Gastrocnemius medialis (tissue), 4 donors: ENCODE measurements around the gene OST4. TPM values are rescaled to one million over a fixed set of nuclear protein-coding genes. Genes with fewer than 3 reads are reported as not detected.

ENCODE experiments used
- ATAC-seq, 2 donors: fragments of 150-250 bp; one replicate each; pipeline ENCODE4 v1.9.1; 2016
- DNase-seq, 2 donors: peaks; one replicate each; pipeline ENCODE4 v3.0.0-alpha.2; 2019
- H3K27ac ChIP-seq, 4 donors: fragments of 200-600 bp; sonication (generic); 1 replicate in 1 of 4; 2 replicates in 3 of 4; pipeline ENCODE4 v1.5.1; 2016 to 2018; ENCODE audit warnings: mild to moderate bottlenecking in 2 of 4, moderate library complexity in 1 of 4
- H3K27me3 ChIP-seq, 3 donors: fragments of 200-600 bp; sonication (generic) in 2 of 3; 1 replicate in 1 of 3; 2 replicates in 2 of 3; pipeline versions ENCODE4 v1.5.1 to v1.6.0; 2016 to 2019; ENCODE audit warnings: mild to moderate bottlenecking in 1 of 3, moderate library complexity in 1 of 3
- H3K36me3 ChIP-seq, 2 donors: fragments of 200-600 bp; sonication (generic) in 1 of 2; one replicate each; pipeline ENCODE4 v1.5.1; 2017 to 2018
- H3K4me1 ChIP-seq, 2 donors: fragments of 200-600 bp; sonication (generic) in 1 of 2; one replicate each; pipeline ENCODE4 v1.5.1; 2016 to 2017; ENCODE audit warnings: mild to moderate bottlenecking in 2 of 2
- H3K4me3 ChIP-seq, 4 donors: fragments of 200-600 bp; sonication (generic) in 3 of 4; 1 replicate in 1 of 4; 2 replicates in 3 of 4; pipeline ENCODE4 v1.5.1; 2016 to 2019; ENCODE audit warnings: mild to moderate bottlenecking in 2 of 4
- H3K9me3 ChIP-seq, 3 donors: fragments of 200-600 bp; sonication (generic) in 2 of 3; 1 replicate in 1 of 3; 2 replicates in 2 of 3; pipeline ENCODE4 v1.5.1; 2016 to 2019
- POLR2A ChIP-seq, 2 donors: fragments of 450-650 bp; IDR thresholded peaks; one replicate each; pipeline ENCODE4 v1.6.1; 2017; ENCODE audit warnings: antibody characterized with exemption in 2 of 2, mild to moderate bottlenecking in 2 of 2, moderate library complexity in 2 of 2
- in situ Hi-C, 4 donors: fragments of 200-750 bp; cut with MboI; loops; one replicate each; pipeline versions ENCODE4 v1.15.0 to v1.8.0; 2017; ENCODE audit warnings: low sequenced_read_pairs in 4 of 4
- intact Hi-C: fragments of 100-400 bp; cut with DNase I; formaldehyde crosslinking; loops from one replicate; pipeline ENCODE4 v1.15.1; 2023; ENCODE audit warnings: low total_unique reads
- total RNA-seq, 4 donors: library from RNA; depleted of rRNA; stranded (reverse); fragments of >200 nt; gene quantifications; one replicate each; pipeline versions ENCODE4 v1.1.0 to v1.2.3, GENCODE V29; 2016
- TF ChIP-seq, protein P1 (sequence below), 5 experiments: fragments of 450-650 bp in 3 of 5; fragments of 200-600 bp in 2 of 5; sonication (generic) in 2 of 5; IDR thresholded peaks in 4 of 5; conservative IDR thresholded peaks in 1 of 5; 1 replicate in 4 of 5; 2 replicates in 1 of 5; pipeline ENCODE4 v1.5.1; 2016 to 2019; ENCODE audit warnings: antibody characterized with exemption in 5 of 5, mild to moderate bottlenecking in 3 of 5, moderate library complexity in 3 of 5

OST4 gene
- total RNA-seq, 4 donors from 2014 or later: 191 to 283 (median 251) TPM

DNA sequence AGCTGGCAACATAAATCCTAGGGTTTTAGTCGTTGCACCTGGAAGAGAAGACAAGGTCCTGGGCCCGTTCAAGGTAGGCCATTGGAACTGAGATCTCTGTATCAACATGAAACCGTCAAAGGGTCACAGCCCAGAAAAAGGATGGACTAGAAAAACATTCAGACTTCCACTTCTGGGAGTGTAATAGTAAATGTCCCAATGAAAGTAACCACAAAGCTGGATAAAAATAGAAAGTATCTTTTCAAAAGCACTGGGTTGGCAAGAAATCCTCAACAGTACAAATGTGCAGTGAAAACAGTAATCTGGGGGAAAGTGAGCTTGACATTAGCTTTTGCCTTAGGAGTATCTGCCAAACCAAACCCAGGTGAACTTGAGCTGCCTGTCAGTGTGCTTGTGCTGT is 34.5 kb upstream of the OST4 start:
- intact Hi-C loops (no loop called here), in situ Hi-C loops (loop anchor here in 3 of 4 donors (10.0 kb wide), 3 partner anchors 79 to 169 kb away; partner anchors contain the start of gene DNAJC5G (in 1 of the 3))
- no peak for TF ChIP-seq POLR2A (IDR thresholded peaks at IDR 0.05)
- TF ChIP-seq, protein P1, sequence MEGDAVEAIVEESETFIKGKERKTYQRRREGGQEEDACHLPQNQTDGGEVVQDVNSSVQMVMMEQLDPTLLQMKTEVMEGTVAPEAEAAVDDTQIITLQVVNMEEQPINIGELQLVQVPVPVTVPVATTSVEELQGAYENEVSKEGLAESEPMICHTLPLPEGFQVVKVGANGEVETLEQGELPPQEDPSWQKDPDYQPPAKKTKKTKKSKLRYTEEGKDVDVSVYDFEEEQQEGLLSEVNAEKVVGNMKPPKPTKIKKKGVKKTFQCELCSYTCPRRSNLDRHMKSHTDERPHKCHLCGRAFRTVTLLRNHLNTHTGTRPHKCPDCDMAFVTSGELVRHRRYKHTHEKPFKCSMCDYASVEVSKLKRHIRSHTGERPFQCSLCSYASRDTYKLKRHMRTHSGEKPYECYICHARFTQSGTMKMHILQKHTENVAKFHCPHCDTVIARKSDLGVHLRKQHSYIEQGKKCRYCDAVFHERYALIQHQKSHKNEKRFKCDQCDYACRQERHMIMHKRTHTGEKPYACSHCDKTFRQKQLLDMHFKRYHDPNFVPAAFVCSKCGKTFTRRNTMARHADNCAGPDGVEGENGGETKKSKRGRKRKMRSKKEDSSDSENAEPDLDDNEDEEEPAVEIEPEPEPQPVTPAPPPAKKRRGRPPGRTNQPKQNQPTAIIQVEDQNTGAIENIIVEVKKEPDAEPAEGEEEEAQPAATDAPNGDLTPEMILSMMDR (IDR thresholded peaks at IDR 0.05 in 4 of 5, conservative IDR thresholded peaks at IDR 0.05 in 1 of 5): no peak
- Histone ChIP-seq H3K4me1 (no peaks in the 10 kb centered on the region), H3K27me3 (no peaks in the 10 kb centered on the region), H3K27ac (no peak overlapping the region), H3K36me3 (no peaks in the 10 kb centered on the region), H3K4me3 (no peak overlapping the region), H3K9me3 (no peaks in the 10 kb centered on the region)
- DNase-seq (no peak), ATAC-seq (no peak)

- H3K27ac ChIP-seq: no peak overlapping the region
- no peak overlapping the region for H3K4me3 ChIP-seq
- ATAC-seq (no peak), DNase-seq (no peak)
- no peaks in the 10 kb centered on the region for H3K36me3 ChIP-seq
- in situ Hi-C loops: loop anchor here in 3 of 4 donors (10.0 kb wide), 3 partner anchors 82 to 172 kb away; partner anchors contain the start of gene DNAJC5G (in 1 of the 3)
- H3K27me3 ChIP-seq: no peaks in the 10 kb centered on the region
- intact Hi-C loops: no loop called here
- H3K4me1 ChIP-seq: no peaks in the 10 kb centered on the region
- no peaks in the 10 kb centered on the region for H3K9me3 ChIP-seq
- TF ChIP-seq POLR2A (IDR thresholded peaks at IDR 0.05): no peak
- TF ChIP-seq, protein P1 (IDR thresholded peaks at IDR 0.05 in 4 of 5, conservative IDR thresholded peaks at IDR 0.05 in 1 of 5): no peak
Measured at GRCh38 chr2:27102329-27102728, 30.9 kb upstream of the OST4 start.

DNA sequence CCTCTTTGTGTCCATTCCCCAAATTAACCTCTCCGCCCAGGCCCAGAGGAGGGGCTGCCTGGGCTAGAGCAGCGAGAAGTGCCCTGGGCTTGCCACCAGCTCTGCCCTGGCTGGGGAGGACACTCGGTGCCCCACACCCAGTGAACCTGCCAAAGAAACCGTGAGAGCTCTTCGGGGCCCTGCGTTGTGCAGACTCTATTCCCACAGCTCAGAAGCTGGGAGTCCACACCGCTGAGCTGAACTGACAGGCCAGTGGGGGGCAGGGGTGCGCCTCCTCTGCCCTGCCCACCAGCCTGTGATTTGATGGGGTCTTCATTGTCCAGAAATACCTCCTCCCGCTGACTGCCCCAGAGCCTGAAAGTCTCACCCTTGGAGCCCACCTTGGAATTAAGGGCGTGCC is 28.6 kb upstream of the OST4 start:
- Histone ChIP-seq H3K9me3 (no peaks in the 10 kb centered on the region), H3K4me3 (no peak overlapping the region), H3K4me1 (peaks cover 5 to 8% of the 10 kb centered on the region in 2 donors), H3K36me3 (no peaks in the 10 kb centered on the region), H3K27me3 (no peaks in the 10 kb centered on the region), H3K27ac (no peak overlapping the region)
- DNase-seq (no peak), ATAC-seq (no peak)
- in situ Hi-C loops: loop anchor here in 3 of 4 donors (10.0 kb wide), 3 partner anchors 85 to 175 kb away; partner anchors contain the start of gene DNAJC5G (in 1 of the 3)
- intact Hi-C loops: no loop called here
- TF ChIP-seq POLR2A (IDR thresholded peaks at IDR 0.05): no peak
- TF ChIP-seq, protein P1 (IDR thresholded peaks at IDR 0.05 in 4 of 5, conservative IDR thresholded peaks at IDR 0.05 in 1 of 5): no peak

DNA sequence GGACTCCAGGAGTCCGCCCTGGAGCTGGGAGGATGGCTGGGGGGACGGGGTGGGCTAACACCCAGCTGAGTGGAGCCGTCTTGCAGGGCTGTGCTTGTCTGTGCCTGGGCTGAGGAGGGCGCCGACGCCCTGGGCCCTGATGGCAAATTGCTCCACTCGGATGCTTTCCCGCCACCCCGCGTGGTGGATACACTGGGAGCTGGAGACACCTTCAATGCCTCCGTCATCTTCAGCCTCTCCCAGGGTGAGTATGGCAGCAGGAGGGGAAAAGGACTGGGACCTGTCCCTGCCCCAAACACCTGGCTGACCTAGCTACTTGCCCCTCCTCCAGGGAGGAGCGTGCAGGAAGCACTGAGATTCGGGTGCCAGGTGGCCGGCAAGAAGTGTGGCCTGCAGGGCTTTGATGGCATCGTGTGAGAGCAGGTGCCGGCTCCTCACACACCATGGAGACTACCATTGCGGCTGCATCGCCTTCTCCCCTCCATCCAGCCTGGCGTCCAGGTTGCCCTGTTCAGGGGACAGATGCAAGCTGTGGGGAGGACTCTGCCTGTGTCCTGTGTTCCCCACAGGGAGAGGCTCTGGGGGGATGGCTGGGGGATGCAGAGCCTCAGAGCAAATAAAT is 28.0 kb upstream of the OST4 start:
- no peak for ATAC-seq
- no peaks in the 10 kb centered on the region for H3K36me3 ChIP-seq
- intact Hi-C loops (no loop called here), in situ Hi-C loops (loop anchor here in 2 of 4 donors (5.0 to 10.0 kb wide), 2 partner anchors 93 to 185 kb away; partner anchors contain the start of gene TRIM54 (in 2 of the 2))
- H3K27me3 ChIP-seq: no peaks in the 10 kb centered on the region
- no peaks in the 10 kb centered on the region for H3K9me3 ChIP-seq
- H3K4me3 ChIP-seq: no peak overlapping the region
- peaks cover 5 to 8% of the 10 kb centered on the region in 2 donors for H3K4me1 ChIP-seq
- no peak for TF ChIP-seq POLR2A (IDR thresholded peaks at IDR 0.05)
- TF ChIP-seq, protein P1 (IDR thresholded peaks at IDR 0.05 in 4 of 5, conservative IDR thresholded peaks at IDR 0.05 in 1 of 5): no peak
- H3K27ac ChIP-seq: no peak overlapping the region
- DNase-seq: no peak
